Tibial nerve (tissue), 4 donors: ENCODE measurements around the gene MYRIP. TPM values are rescaled to one million over a fixed set of nuclear protein-coding genes. Genes with fewer than 3 reads are reported as not detected.

Source experiments
- DNase-seq, 2 donors: peaks; one replicate each; pipeline ENCODE4 v3.0.0-alpha.2; 2019; ENCODE audit warnings: low spot score in 2 of 2
- H3K27ac ChIP-seq, 4 donors: fragments of 200-600 bp; sonication (generic) in 3 of 4; one replicate each; pipeline ENCODE4 v1.5.1; 2017 to 2019; ENCODE audit warnings: mild to moderate bottlenecking in 1 of 4
- H3K27me3 ChIP-seq, 2 donors: fragments of 200-600 bp; sonication (generic) in 1 of 2; one replicate each; pipeline versions ENCODE4 v1.5.1 to v1.6.0; 2017 to 2019
- H3K36me3 ChIP-seq, 3 donors: fragments of 200-600 bp; sonication (generic); one replicate each; pipeline ENCODE4 v1.5.1; 2018 to 2019
- H3K4me1 ChIP-seq, 4 donors: fragments of 200-600 bp; sonication (generic) in 3 of 4; one replicate each; pipeline ENCODE4 v1.5.1; 2017 to 2019
- H3K4me3 ChIP-seq, 4 donors: fragments of 200-600 bp; sonication (generic) in 3 of 4; one replicate each; pipeline ENCODE4 v1.5.1; 2017 to 2019; ENCODE audit warnings: mild to moderate bottlenecking in 1 of 4, moderate library complexity in 1 of 4
- H3K9me3 ChIP-seq, 4 donors: fragments of 200-600 bp; sonication (generic) in 3 of 4; one replicate each; pipeline ENCODE4 v1.5.1; 2017 to 2019
- CTCF ChIP-seq, 5 experiments: fragments of 200-600 bp in 3 of 5; fragments of 450-650 bp in 2 of 5; sonication (generic) in 3 of 5; IDR thresholded peaks; one replicate each; pipeline ENCODE4 v1.5.1; 2016 to 2019; ENCODE audit warnings: antibody characterized with exemption in 5 of 5, mild to moderate bottlenecking in 3 of 5, moderate library complexity in 2 of 5
- EP300 ChIP-seq, 2 donors: sonication (generic); formaldehyde crosslinking; IDR thresholded peaks; one replicate each; pipeline ENCODE4 v1.6.1; 2017; ENCODE audit warnings: antibody characterized with exemption in 2 of 2, mild to moderate bottlenecking in 1 of 2
- POLR2A ChIP-seq, 2 donors: fragments of 450-650 bp; IDR thresholded peaks; one replicate each; pipeline ENCODE4 v1.6.1; 2017; ENCODE audit warnings: antibody characterized with exemption in 2 of 2, mild to moderate bottlenecking in 2 of 2, moderate library complexity in 2 of 2
- WGBS, 2 donors: methylation state at CpG; one replicate each; pipeline ENCODE4 v1.1.5; 2018; 5-methylcytosine and 5-hydroxymethylcytosine counted together
- total RNA-seq, 4 donors: library from RNA; depleted of rRNA; stranded (reverse); fragments of >200 nt; gene quantifications; one replicate each; pipeline ENCODE4 v1.1.0, GENCODE V29; 2016

Gene MYRIP
- total RNA-seq, 4 donors from 2014 or later = 2.9 to 12.0 (median 9.9) TPM

- DNase-seq = no peak
- Histone ChIP-seq H3K27me3 (no peaks in the 10 kb centered on the region), H3K27ac (no peak overlapping the region), H3K9me3 (no peaks in the 10 kb centered on the region), H3K4me3 (no peak overlapping the region), H3K36me3 (peaks cover 0 to 4% (median 0%) of the 10 kb centered on the region in 3 donors), H3K4me1 (peaks cover 0 to 17% (median 0%) of the 10 kb centered on the region in 4 donors)
- 88 to 94% methylated on average over 6 of the region's 6 CpGs for WGBS, 2 donors
- no peak for TF ChIP-seq EP300 (IDR thresholded peaks at IDR 0.05)
- TF ChIP-seq POLR2A (IDR thresholded peaks at IDR 0.05) = no peak
- no peak for TF ChIP-seq CTCF (IDR thresholded peaks at IDR 0.05)
These were observed 368.7 kb downstream of the MYRIP start for GRCh38 chr3:40178012-40178594.

- no peaks in the 10 kb centered on the region for H3K27me3 ChIP-seq
- TF ChIP-seq EP300 (IDR thresholded peaks at IDR 0.05) (no peak), CTCF (IDR thresholded peaks at IDR 0.05) (peak; percentile 63 to 76 (median 64))
- H3K9me3 ChIP-seq = no peaks in the 10 kb centered on the region
- peak; percentile 60 to 89 for DNase-seq
- 1 to 6% methylated on average over 3 of the region's 3 CpGs for whole genome bisulfite sequencing, 2 donors
- peaks cover 0 to 9% (median 0%) of the 10 kb centered on the region in 3 donors for H3K36me3 ChIP-seq
- H3K4me1 ChIP-seq = peaks cover 0 to 8% (median 0%) of the 10 kb centered on the region in 4 donors
- H3K4me3 ChIP-seq = no peak overlapping the region
- H3K27ac ChIP-seq = no peak overlapping the region
These were observed 369.6 kb downstream of the MYRIP start for GRCh38 chr3:40179016-40179415.

- WGBS, 2 donors = 87 to 92% methylated on average over 3 of the region's 3 CpGs
- no peak for DNase-seq
These were observed 371.8 kb downstream of the MYRIP start for GRCh38 chr3:40181182-40181581.

GRCh38 chr3:40185029-40185695, 375.8 kb downstream of the MYRIP start:
- TF ChIP-seq CTCF (IDR thresholded peaks at IDR 0.05) (no peak), POLR2A (IDR thresholded peaks at IDR 0.05) (no peak), EP300 (IDR thresholded peaks at IDR 0.05) (no peak)
- Histone ChIP-seq H3K36me3 (peaks cover 0 to 9% (median 0%) of the 10 kb centered on the region in 3 donors), H3K9me3 (no peaks in the 10 kb centered on the region), H3K27ac (no peak overlapping the region), H3K4me3 (no peak overlapping the region), H3K27me3 (no peaks in the 10 kb centered on the region), H3K4me1 (no peaks in the 10 kb centered on the region)
- WGBS, 2 donors = 64 to 67% methylated on average over 10 of the region's 10 CpGs
- DNase-seq = no peak

More at GRCh38 chr3:40181182-40181581, 371.8 kb downstream of the MYRIP start:
- Histone ChIP-seq H3K27ac (no peak overlapping the region), H3K4me3 (no peak overlapping the region), H3K27me3 (no peaks in the 10 kb centered on the region), H3K9me3 (no peaks in the 10 kb centered on the region), H3K36me3 (peaks cover 0 to 9% (median 0%) of the 10 kb centered on the region in 3 donors), H3K4me1 (peaks cover 0 to 8% (median 0%) of the 10 kb centered on the region in 4 donors)
- TF ChIP-seq POLR2A (IDR thresholded peaks at IDR 0.05) (no peak), EP300 (IDR thresholded peaks at IDR 0.05) (no peak), CTCF (IDR thresholded peaks at IDR 0.05) (no peak)

- Histone ChIP-seq H3K4me1 (no peaks in the 10 kb centered on the region), H3K4me3 (no peak overlapping the region), H3K27me3 (no peaks in the 10 kb centered on the region), H3K27ac (no peak overlapping the region), H3K9me3 (no peaks in the 10 kb centered on the region), H3K36me3 (peaks cover 0 to 9% (median 0%) of the 10 kb centered on the region in 3 donors)
- no peak for DNase-seq
- TF ChIP-seq EP300 (IDR thresholded peaks at IDR 0.05) = no peak
- TF ChIP-seq POLR2A (IDR thresholded peaks at IDR 0.05) = no peak
- no peak for TF ChIP-seq CTCF (IDR thresholded peaks at IDR 0.05)
- 50 to 95% methylated on average over 2 of the region's 2 CpGs for WGBS, 2 donors
These were observed 377.1 kb downstream of the MYRIP start for GRCh38 chr3:40186508-40186907.
